ENCODE measurements around the gene NCOA6.

- TF ChIP-seq, protein P1, sequence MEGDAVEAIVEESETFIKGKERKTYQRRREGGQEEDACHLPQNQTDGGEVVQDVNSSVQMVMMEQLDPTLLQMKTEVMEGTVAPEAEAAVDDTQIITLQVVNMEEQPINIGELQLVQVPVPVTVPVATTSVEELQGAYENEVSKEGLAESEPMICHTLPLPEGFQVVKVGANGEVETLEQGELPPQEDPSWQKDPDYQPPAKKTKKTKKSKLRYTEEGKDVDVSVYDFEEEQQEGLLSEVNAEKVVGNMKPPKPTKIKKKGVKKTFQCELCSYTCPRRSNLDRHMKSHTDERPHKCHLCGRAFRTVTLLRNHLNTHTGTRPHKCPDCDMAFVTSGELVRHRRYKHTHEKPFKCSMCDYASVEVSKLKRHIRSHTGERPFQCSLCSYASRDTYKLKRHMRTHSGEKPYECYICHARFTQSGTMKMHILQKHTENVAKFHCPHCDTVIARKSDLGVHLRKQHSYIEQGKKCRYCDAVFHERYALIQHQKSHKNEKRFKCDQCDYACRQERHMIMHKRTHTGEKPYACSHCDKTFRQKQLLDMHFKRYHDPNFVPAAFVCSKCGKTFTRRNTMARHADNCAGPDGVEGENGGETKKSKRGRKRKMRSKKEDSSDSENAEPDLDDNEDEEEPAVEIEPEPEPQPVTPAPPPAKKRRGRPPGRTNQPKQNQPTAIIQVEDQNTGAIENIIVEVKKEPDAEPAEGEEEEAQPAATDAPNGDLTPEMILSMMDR (IDR thresholded peaks at IDR 0.05; ENCODE audit: low read depth, low read length, poor library complexity, severe bottlenecking): no peak
- TF ChIP-seq EZH2phosphoT487 (IDR thresholded peaks at IDR 0.05; ENCODE audit: borderline replicate concordance, low read length): no peak
Measured at GRCh38 chr20:34798328-34798727, 27.1 kb downstream of the NCOA6 start.

Data from DOHH2 (cell line).